ENCODE data around the gene PLET1. TPM values are rescaled to one million over a fixed set of nuclear protein-coding genes. Genes with fewer than 3 reads are reported as not detected.

Gene PLET1
- total and polyA plus RNA-seq, 2 experiments from 2014 or later: not detected

DNA sequence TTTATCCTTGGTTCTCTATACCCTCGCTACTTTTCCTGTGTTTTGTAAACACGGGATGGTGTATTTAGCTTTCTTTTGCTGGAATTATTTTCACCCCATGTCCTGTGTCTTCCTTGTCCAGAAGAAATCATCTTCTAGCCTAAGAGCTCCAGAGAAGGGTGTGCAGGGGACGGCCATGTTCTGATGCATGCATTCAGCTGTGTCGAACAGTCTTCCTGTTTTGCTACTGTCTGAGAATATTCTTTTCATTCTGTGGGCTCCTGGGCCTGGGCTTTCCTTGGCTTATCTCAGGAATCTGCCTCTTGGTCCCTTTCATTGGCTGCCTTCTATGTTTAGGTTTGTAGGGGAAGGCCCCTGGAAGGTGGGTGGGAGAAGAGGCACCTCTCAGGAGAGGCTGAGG lies 10.6 kb upstream of the PLET1 start:
- H3K9me2 ChIP-seq (ENCODE audit: insufficient read depth): no peaks in the 10 kb centered on the region
- no peak for DNase-seq
- H2AFZ ChIP-seq: no peak overlapping the region
- H3K27ac ChIP-seq: no peak overlapping the region
- H4K20me1 ChIP-seq (ENCODE audit: insufficient read depth): no peaks in the 10 kb centered on the region
- no peaks in the 10 kb centered on the region for H3K27me3 ChIP-seq (replicated peaks; ENCODE audit: insufficient read depth)
- H3K79me2 ChIP-seq (ENCODE audit: insufficient read depth): no peaks in the 10 kb centered on the region
- no peak overlapping the region for H3K4me3 ChIP-seq
- H3K4me2 ChIP-seq (ENCODE audit: unreplicated experiment): no peak overlapping the region
- H3K9ac ChIP-seq: no peak overlapping the region
- no peaks in the 10 kb centered on the region for H3K36me3 ChIP-seq (ENCODE audit: low read depth)
- WGBS, 2 experiments (ENCODE audit: low coverage in 1 of 2, low lambda C conversion rate in 2 of 2, missing lambda C conversion rate in 2 of 2): 85 to 87% methylated on average over 4 of the region's 4 CpGs
- no peaks in the 10 kb centered on the region for H3K9me3 ChIP-seq (ENCODE audit: low read depth)
- H3F3A ChIP-seq (ENCODE audit: insufficient read depth): no peaks in the 10 kb centered on the region
- in situ Hi-C loops (cut with MboI): no loop called here
- TF ChIP-seq EZH2phosphoT487 (IDR thresholded peaks at IDR 0.05; ENCODE audit: insufficient read depth, low read depth) (no peak), EZH2 (IDR thresholded peaks at IDR 0.05; ENCODE audit: insufficient read depth, poor library complexity, severe bottlenecking) (no peak)
- H3K4me1 ChIP-seq (ENCODE audit: insufficient read depth): no peaks in the 10 kb centered on the region

DNA sequence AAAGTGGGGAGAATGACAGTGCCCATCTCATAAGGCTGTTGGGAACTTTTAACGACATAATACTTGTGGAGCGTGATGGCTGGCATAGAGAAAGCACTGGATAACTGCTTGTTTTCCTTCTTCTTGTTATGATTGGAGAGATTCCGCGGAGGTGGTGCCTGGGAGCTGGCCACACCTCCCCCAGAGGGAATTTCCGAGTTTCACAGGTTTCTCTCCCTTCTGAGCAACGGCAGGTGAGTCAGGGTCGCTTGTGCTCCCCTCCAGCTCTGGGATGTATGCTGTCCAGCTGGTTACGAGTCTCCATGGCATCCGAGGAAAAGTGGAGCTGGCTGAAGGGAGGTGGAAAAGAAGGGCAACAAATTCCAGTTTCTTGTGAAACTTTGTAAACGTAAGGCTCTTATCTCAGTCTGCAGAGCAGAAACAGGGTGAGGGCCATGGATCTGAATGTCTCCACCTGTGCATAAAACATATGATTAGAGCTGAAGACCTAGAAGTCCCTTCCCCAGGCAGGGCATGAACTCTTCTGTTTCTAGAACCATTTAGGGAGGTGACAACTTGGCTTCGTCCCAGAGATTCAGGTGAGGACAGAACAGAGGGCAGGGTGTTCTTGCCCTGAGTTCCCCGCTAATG lies 10.0 kb upstream of the PLET1 start:
- 51 to 52% methylated on average over 12 of the region's 12 CpGs for WGBS, 2 experiments (ENCODE audit: low coverage in 1 of 2, low lambda C conversion rate in 2 of 2, missing lambda C conversion rate in 2 of 2)
- no peaks in the 10 kb centered on the region for H3F3A ChIP-seq (ENCODE audit: insufficient read depth)
- H3K27me3 ChIP-seq (replicated peaks; ENCODE audit: insufficient read depth): no peaks in the 10 kb centered on the region
- H3K4me2 ChIP-seq (ENCODE audit: unreplicated experiment): no peak overlapping the region
- H3K4me3 ChIP-seq: no peak overlapping the region
- in situ Hi-C loops (cut with MboI): no loop called here
- H3K36me3 ChIP-seq (ENCODE audit: low read depth): no peaks in the 10 kb centered on the region
- H3K27ac ChIP-seq: no peak overlapping the region
- H4K20me1 ChIP-seq (ENCODE audit: insufficient read depth): no peaks in the 10 kb centered on the region
- H3K9me2 ChIP-seq (ENCODE audit: insufficient read depth): no peaks in the 10 kb centered on the region
- no peak overlapping the region for H2AFZ ChIP-seq
- H3K79me2 ChIP-seq (ENCODE audit: insufficient read depth): no peaks in the 10 kb centered on the region
- TF ChIP-seq EZH2 (IDR thresholded peaks at IDR 0.05; ENCODE audit: insufficient read depth, poor library complexity, severe bottlenecking) (no peak), EZH2phosphoT487 (IDR thresholded peaks at IDR 0.05; ENCODE audit: insufficient read depth, low read depth) (no peak)
- DNase-seq: no peak
- no peaks in the 10 kb centered on the region for H3K9me3 ChIP-seq (ENCODE audit: low read depth)
- H3K4me1 ChIP-seq (ENCODE audit: insufficient read depth): no peaks in the 10 kb centered on the region; the same call in 1 of the 2 replicates
- H3K9ac ChIP-seq: no peak overlapping the region

DNA sequence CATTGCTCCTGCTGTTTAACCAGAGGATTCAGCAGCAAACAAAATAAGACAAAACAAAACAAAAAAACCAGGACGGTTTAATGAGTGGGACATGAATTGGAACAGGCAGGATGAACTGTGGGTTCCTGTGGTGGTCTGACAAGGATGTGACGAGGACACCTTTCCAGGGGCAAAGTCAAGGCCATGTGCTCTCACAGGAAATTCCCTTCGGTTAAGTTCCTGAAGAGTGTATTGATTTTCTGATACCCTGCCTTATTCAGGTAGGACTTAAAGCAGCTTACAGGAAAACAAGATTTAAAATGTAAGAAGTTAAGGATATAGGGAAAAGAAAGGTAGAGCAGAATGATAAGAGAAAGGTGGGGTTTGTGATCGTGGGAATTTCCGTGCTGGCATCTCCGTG lies 8.5 kb upstream of the PLET1 start:
- Histone ChIP-seq H3K27ac (no peak overlapping the region), H2AFZ (no peak overlapping the region), H3F3A (ENCODE audit: insufficient read depth) (no peaks in the 10 kb centered on the region), H3K9me2 (ENCODE audit: insufficient read depth) (no peaks in the 10 kb centered on the region), H3K4me2 (ENCODE audit: unreplicated experiment) (no peak overlapping the region), H3K79me2 (ENCODE audit: insufficient read depth) (no peaks in the 10 kb centered on the region), H3K9me3 (ENCODE audit: low read depth) (no peaks in the 10 kb centered on the region), H3K4me1 (ENCODE audit: insufficient read depth) (no peaks in the 10 kb centered on the region; the same call in 1 of the 2 replicates), H3K27me3 (replicated peaks; ENCODE audit: insufficient read depth) (no peaks in the 10 kb centered on the region), H3K9ac (no peak overlapping the region), H4K20me1 (ENCODE audit: insufficient read depth) (no peaks in the 10 kb centered on the region), H3K4me3 (no peak overlapping the region), H3K36me3 (ENCODE audit: low read depth) (no peaks in the 10 kb centered on the region)
- no peak for DNase-seq
- TF ChIP-seq EZH2phosphoT487 (IDR thresholded peaks at IDR 0.05; ENCODE audit: insufficient read depth, low read depth): no peak
- no peak for TF ChIP-seq EZH2 (IDR thresholded peaks at IDR 0.05; ENCODE audit: insufficient read depth, poor library complexity, severe bottlenecking)
- in situ Hi-C loops (cut with MboI): no loop called here
- WGBS, 2 experiments (ENCODE audit: low coverage in 1 of 2, low lambda C conversion rate in 2 of 2, missing lambda C conversion rate in 2 of 2): 68 to 70% methylated on average over 6 of the region's 6 CpGs

DNA sequence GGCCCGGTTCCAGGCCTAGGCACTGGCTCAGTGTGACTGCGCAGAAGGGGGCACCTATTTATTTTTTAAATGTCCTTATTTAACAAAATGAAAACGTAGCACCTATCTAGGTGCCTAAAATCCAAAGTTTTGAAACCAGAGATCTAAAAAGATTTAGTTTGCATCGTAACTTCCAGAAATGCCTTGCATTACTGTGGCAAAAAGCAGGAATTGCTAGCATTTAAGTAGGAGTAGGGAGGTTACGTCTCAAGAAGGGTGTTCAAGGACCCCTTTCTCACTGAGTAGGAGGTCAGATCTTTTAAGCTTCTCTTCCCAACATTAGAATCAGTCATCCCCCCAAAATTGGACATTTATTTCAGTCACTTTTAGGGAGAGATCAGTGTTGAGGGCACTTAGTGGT lies 7.7 kb upstream of the PLET1 start:
- no peaks in the 10 kb centered on the region for H3K9me3 ChIP-seq (ENCODE audit: low read depth)
- no peaks in the 10 kb centered on the region for H3K36me3 ChIP-seq (ENCODE audit: low read depth)
- no peaks in the 10 kb centered on the region for H4K20me1 ChIP-seq (ENCODE audit: insufficient read depth)
- no peak for DNase-seq
- WGBS, 2 experiments (ENCODE audit: low coverage in 1 of 2, low lambda C conversion rate in 2 of 2, missing lambda C conversion rate in 2 of 2): 72 to 73% methylated on average over 5 of the region's 5 CpGs
- no peak overlapping the region for H3K4me2 ChIP-seq (ENCODE audit: unreplicated experiment)
- TF ChIP-seq EZH2phosphoT487 (IDR thresholded peaks at IDR 0.05; ENCODE audit: insufficient read depth, low read depth) (no peak), EZH2 (IDR thresholded peaks at IDR 0.05; ENCODE audit: insufficient read depth, poor library complexity, severe bottlenecking) (no peak)
- H3K27ac ChIP-seq: no peak overlapping the region
- H3F3A ChIP-seq (ENCODE audit: insufficient read depth): no peaks in the 10 kb centered on the region
- H3K27me3 ChIP-seq (replicated peaks; ENCODE audit: insufficient read depth): no peaks in the 10 kb centered on the region
- in situ Hi-C loops (cut with MboI): no loop called here
- H3K79me2 ChIP-seq (ENCODE audit: insufficient read depth): no peaks in the 10 kb centered on the region
- H2AFZ ChIP-seq: no peak overlapping the region
- H3K4me3 ChIP-seq: no peak overlapping the region
- no peaks in the 10 kb centered on the region; the same call in 1 of the 2 replicates for H3K4me1 ChIP-seq (ENCODE audit: insufficient read depth)
- H3K9me2 ChIP-seq (ENCODE audit: insufficient read depth): no peaks in the 10 kb centered on the region
- H3K9ac ChIP-seq: no peak overlapping the region

Measured in GM23248 (cell line).